Esophagus muscularis mucosa (tissue), 3 donors: Measurements from ENCODE around the gene TMEM72.

Source experiments
- EP300 ChIP-seq: sonication (generic); formaldehyde crosslinking; IDR thresholded peaks from one replicate; pipeline ENCODE4 v1.6.1; 2017; ENCODE audit warnings: antibody characterized with exemption
- TF ChIP-seq, protein P1 (sequence below), 3 experiments: fragments of 200-600 bp in 2 of 3; fragments of 450-650 bp in 1 of 3; sonication (generic) in 2 of 3; IDR thresholded peaks; one replicate each; pipeline ENCODE4 v1.5.1; 2017 to 2019; ENCODE audit warnings: antibody characterized with exemption in 3 of 3, mild to moderate bottlenecking in 2 of 3, moderate library complexity in 1 of 3

DNA sequence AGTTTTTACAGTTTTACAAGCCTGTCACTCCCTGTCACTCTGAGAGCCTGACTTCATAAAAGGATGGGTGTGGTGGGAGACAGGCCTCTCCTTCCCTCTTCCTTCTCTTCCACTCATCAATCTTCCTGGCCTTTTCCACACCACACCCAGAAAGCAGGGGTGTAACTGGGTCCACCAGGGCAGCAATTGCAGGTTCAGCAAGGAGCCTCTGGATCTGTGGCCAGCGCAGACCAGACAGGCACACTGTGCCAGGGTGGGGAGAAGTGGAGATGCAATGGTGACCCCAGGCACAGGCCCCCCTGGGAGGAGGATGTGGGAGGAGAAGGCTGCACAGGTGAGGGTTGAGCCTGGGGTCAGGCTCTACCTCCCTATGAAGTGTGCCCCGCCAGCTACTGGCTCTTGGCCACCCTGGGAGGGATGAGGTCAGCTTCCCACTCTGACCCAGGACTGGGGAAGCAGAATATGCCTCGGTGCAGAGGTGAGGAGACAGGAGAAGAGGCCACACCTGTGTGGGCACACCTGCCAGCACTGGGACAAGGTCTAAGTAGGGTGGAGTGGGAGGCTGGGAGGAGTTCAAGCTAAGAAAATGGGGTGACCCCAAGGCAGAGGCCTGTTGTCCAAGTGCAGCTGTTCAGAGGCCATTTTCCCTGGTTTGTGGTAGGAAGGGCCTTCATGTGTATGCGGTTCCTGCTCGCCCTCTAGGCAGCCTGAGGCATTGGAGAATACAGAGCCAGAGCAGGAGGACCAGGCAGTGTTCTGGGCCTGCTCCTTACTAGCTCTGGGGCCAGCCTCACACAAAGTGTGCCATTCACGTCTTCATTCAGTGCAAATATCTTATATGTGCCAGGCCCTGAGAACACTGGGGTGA lies 20.2 kb upstream of the TMEM72 start:
- TF ChIP-seq, protein P1, sequence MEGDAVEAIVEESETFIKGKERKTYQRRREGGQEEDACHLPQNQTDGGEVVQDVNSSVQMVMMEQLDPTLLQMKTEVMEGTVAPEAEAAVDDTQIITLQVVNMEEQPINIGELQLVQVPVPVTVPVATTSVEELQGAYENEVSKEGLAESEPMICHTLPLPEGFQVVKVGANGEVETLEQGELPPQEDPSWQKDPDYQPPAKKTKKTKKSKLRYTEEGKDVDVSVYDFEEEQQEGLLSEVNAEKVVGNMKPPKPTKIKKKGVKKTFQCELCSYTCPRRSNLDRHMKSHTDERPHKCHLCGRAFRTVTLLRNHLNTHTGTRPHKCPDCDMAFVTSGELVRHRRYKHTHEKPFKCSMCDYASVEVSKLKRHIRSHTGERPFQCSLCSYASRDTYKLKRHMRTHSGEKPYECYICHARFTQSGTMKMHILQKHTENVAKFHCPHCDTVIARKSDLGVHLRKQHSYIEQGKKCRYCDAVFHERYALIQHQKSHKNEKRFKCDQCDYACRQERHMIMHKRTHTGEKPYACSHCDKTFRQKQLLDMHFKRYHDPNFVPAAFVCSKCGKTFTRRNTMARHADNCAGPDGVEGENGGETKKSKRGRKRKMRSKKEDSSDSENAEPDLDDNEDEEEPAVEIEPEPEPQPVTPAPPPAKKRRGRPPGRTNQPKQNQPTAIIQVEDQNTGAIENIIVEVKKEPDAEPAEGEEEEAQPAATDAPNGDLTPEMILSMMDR (IDR thresholded peaks at IDR 0.05), result no peak
- no peak for TF ChIP-seq EP300
